Neuronal stem cell (in vitro differentiated cells): ENCODE data around the gene ZNF155.
A peak's percentile ranks its signal among the peaks of the same experiment; 100 is the strongest.
"Not testable (repeated sequence)": the region's sequence is repeated elsewhere in the genome, so short reads cannot be mapped to it uniquely, and the experiment has no call there.

Experiments
- DNase-seq: peaks from one replicate; pipeline ENCODE4 v3.0.0-alpha.2; 2013; ENCODE audit warnings: low spot score
- H2AFZ ChIP-seq: one replicate; pipeline ENCODE4 v1.6.1; 2013; ENCODE audit warnings: mild to moderate bottlenecking, low read length, inconsistent platforms
- H2AK5ac ChIP-seq: 2 replicates; pipeline ENCODE4 v1.6.1; 2013; ENCODE audit warnings: low read depth, mild to moderate bottlenecking, inconsistent platforms, low read length, moderate library complexity, mixed read lengths
- H2BK120ac ChIP-seq: 2 replicates; pipeline ENCODE4 v1.6.1; 2013; ENCODE audit warnings: low read depth, mild to moderate bottlenecking, inconsistent platforms, low read length, moderate library complexity, mixed read lengths
- H2BK12ac ChIP-seq: one replicate; pipeline ENCODE4 v1.6.1; 2013; ENCODE audit warnings: low read length, inconsistent platforms
- H2BK15ac ChIP-seq: 2 replicates; pipeline ENCODE4 v1.6.1; 2013; ENCODE audit warnings: mild to moderate bottlenecking, low read length, inconsistent platforms, mixed read lengths
- H2BK5ac ChIP-seq: one replicate; pipeline ENCODE4 v1.6.1; 2013; ENCODE audit warnings: inconsistent platforms, mild to moderate bottlenecking, low read length, moderate library complexity
- H3K14ac ChIP-seq: one replicate; pipeline ENCODE4 v1.6.1; 2013; ENCODE audit warnings: low read length, inconsistent platforms
- H3K18ac ChIP-seq: 2 replicates; pipeline ENCODE4 v1.6.1; 2013; ENCODE audit warnings: low read length, inconsistent platforms
- H3K23ac ChIP-seq: 2 replicates; pipeline ENCODE4 v1.6.1; 2013; ENCODE audit warnings: low read depth, mild to moderate bottlenecking, mixed read lengths, low read length, inconsistent platforms; ENCODE audit not compliant: poor library complexity
- H3K27ac ChIP-seq: replicated peaks from 3 replicates; pipeline ENCODE4 v1.5.1; 2013; ENCODE audit warnings: low read length, inconsistent platforms
- H3K27me3 ChIP-seq, 3 experiments: 2 replicates each; pipeline ENCODE4 v1.6.1; 2013; ENCODE audit warnings: low read length in 3 of 3, mild to moderate bottlenecking in 2 of 3, inconsistent platforms in 1 of 3, low read depth in 1 of 3, mixed read lengths in 1 of 3, moderate library complexity in 1 of 3; ENCODE audit not compliant: control insufficient read depth in 3 of 3, insufficient read depth in 3 of 3
- H3K36me3 ChIP-seq, 2 donors: replicated peaks in 1 of 2; 2 replicates each; pipeline ENCODE4 v1.6.1; 2013; ENCODE audit warnings: low read length in 2 of 2; ENCODE audit not compliant: control insufficient read depth in 2 of 2, insufficient read depth in 2 of 2
- H3K4ac ChIP-seq: 2 replicates; pipeline ENCODE4 v1.6.1; 2013; ENCODE audit warnings: inconsistent platforms, mild to moderate bottlenecking, low read length, moderate library complexity
- H3K4me1 ChIP-seq, 2 donors: 1 replicate in 1 of 2; 2 replicates in 1 of 2; pipeline ENCODE4 v1.6.1; 2013; ENCODE audit warnings: low read length in 2 of 2, low read depth in 1 of 2; ENCODE audit not compliant: control insufficient read depth in 2 of 2, insufficient read depth in 1 of 2
- H3K4me2 ChIP-seq: one replicate; pipeline ENCODE4 v1.6.1; 2013; ENCODE audit warnings: mild to moderate bottlenecking, low read length, inconsistent platforms; ENCODE audit not compliant: insufficient read depth, poor library complexity, severe bottlenecking
- H3K4me3 ChIP-seq, 2 donors: 2 replicates each; pipeline ENCODE4 v1.5.1; 2013; ENCODE audit warnings: low read length in 2 of 2, mild to moderate bottlenecking in 2 of 2, inconsistent platforms in 1 of 2, moderate library complexity in 1 of 2
- H3K79me1 ChIP-seq: one replicate; pipeline ENCODE4 v1.6.1; 2013; ENCODE audit warnings: low read depth, mild to moderate bottlenecking, inconsistent platforms, low read length, moderate library complexity
- H3K9ac ChIP-seq: one replicate; pipeline ENCODE4 v1.6.1; 2013; ENCODE audit warnings: mild to moderate bottlenecking, low read depth, low read length, inconsistent platforms; ENCODE audit not compliant: poor library complexity
- H3K9me3 ChIP-seq, 2 donors: replicated peaks in 1 of 2; 2 replicates each; pipeline versions ENCODE3 to v1.6.1; 2013; ENCODE audit warnings: low read length in 2 of 2, mild to moderate bottlenecking in 2 of 2, inconsistent platforms in 1 of 2, low read depth in 1 of 2, mixed read lengths in 1 of 2, moderate library complexity in 1 of 2; ENCODE audit not compliant: control insufficient read depth in 2 of 2, insufficient read depth in 1 of 2
- H4K8ac ChIP-seq: one replicate; pipeline ENCODE4 v1.6.1; 2013; ENCODE audit warnings: low read depth, mild to moderate bottlenecking, inconsistent platforms, low read length, moderate library complexity
- H4K91ac ChIP-seq: one replicate; pipeline ENCODE4 v1.6.1; 2013; ENCODE audit warnings: low read length, low read depth, mild to moderate bottlenecking, inconsistent platforms; ENCODE audit not compliant: poor library complexity
- WGBS, 2 donors: extraction: QIAGEN DNeasy Blood & Tissue Kit; methylation state at CpG; one replicate each; pipeline ENCODE4 v1.1.7; 2013; ENCODE audit warnings: missing lambda C conversion rate in 2 of 2, mixed read lengths in 1 of 2; ENCODE audit not compliant: insufficient read length in 2 of 2, insufficient replicate concordance in 1 of 2; ENCODE audit errors: extremely low coverage in 2 of 2; 5-methylcytosine and 5-hydroxymethylcytosine counted together

The ZNF155 gene

GRCh38 chr19:43949803-43950202, 34.2 kb upstream of the ZNF155 start:
- not testable (repeated sequence) for H2BK15ac ChIP-seq, H4K91ac ChIP-seq, H2AFZ ChIP-seq, H3K27ac ChIP-seq, DNase-seq, H3K4ac ChIP-seq, H3K27me3 ChIP-seq, H3K9ac ChIP-seq, H3K4me3 ChIP-seq, H3K18ac ChIP-seq, H3K14ac ChIP-seq, H2AK5ac ChIP-seq, H3K4me2 ChIP-seq, H3K23ac ChIP-seq, H2BK12ac ChIP-seq, H2BK5ac ChIP-seq, H3K4me1 ChIP-seq, H3K79me1 ChIP-seq, H2BK120ac ChIP-seq, H4K8ac ChIP-seq
- Histone ChIP-seq H3K9me3 (peaks cover 9 to 37% of the 10 kb centered on the region in 2 donors), H3K36me3 (peaks cover 4 to 21% of the 10 kb centered on the region in 2 donors)
- no CpG with 5 or more reads among the region's 2 CpGs for WGBS, 2 donors

GRCh38 chr19:43950834-43951645, 32.9 kb upstream of the ZNF155 start, which contains the start of gene ZNF221:
ZNF221 (plus strand) TSS chr19:43951228; CDS start chr19:43962727, 11,499 bp downstream.
- H3K4ac ChIP-seq = no peak within 1 kb of the TSS
- no peak within 1 kb of the TSS for H2BK120ac ChIP-seq
- H3K9me3 ChIP-seq = peaks cover 12 to 46% of the 10 kb centered on the region in 2 donors
- no peak within 1 kb of the TSS for H3K27ac ChIP-seq
- no peak within 1 kb of the TSS for H2BK12ac ChIP-seq
- no peak within 1 kb of the TSS for H2BK5ac ChIP-seq
- peak within 1 kb of the TSS; percentile 71 for H3K9ac ChIP-seq
- H3K79me1 ChIP-seq = peaks cover 3% of the 10 kb centered on the region
- H3K4me3 ChIP-seq = peak within 1 kb of the TSS; percentile 70 to 92
- no peaks in the 10 kb centered on the region for H3K27me3 ChIP-seq
- H2BK15ac ChIP-seq = no peak within 1 kb of the TSS
- no CpG with 5 or more reads among the region's 40 CpGs for WGBS, 2 donors
- peak within 1 kb of the TSS; percentile 54 for H3K4me2 ChIP-seq
- no peaks in the 10 kb centered on the region for H3K4me1 ChIP-seq
- H2AFZ ChIP-seq = peak within 1 kb of the TSS; percentile 91
- peak within 1 kb of the TSS; percentile 76 for H3K18ac ChIP-seq
- H3K36me3 ChIP-seq = peaks cover 6 to 33% of the 10 kb centered on the region in 2 donors
- H3K23ac ChIP-seq = peak within 1 kb of the TSS; percentile 20
- H3K14ac ChIP-seq = peak within 1 kb of the TSS; percentile 33
- no peak within 1 kb of the TSS for H4K91ac ChIP-seq
- DNase-seq = peak; percentile 91
- no peak within 1 kb of the TSS for H4K8ac ChIP-seq
- H2AK5ac ChIP-seq = no peak within 1 kb of the TSS

GRCh38 chr19:43956827-43957226, 27.2 kb upstream of the ZNF155 start:
- Histone ChIP-seq H3K4ac (no peak overlapping the region), H2BK120ac (no peak overlapping the region), H4K8ac (no peak overlapping the region), H2AFZ (no peak overlapping the region), H3K18ac (no peak overlapping the region), H3K79me1 (no peaks in the 10 kb centered on the region), H2BK12ac (no peak overlapping the region), H3K9me3 (peaks cover 26 to 78% of the 10 kb centered on the region in 2 donors), H2AK5ac (no peak overlapping the region), H3K36me3 (peaks cover 8 to 64% of the 10 kb centered on the region in 2 donors), H3K27me3 (no peaks in the 10 kb centered on the region), H3K9ac (no peak overlapping the region), H4K91ac (no peak overlapping the region), H2BK15ac (no peak overlapping the region), H3K14ac (no peak overlapping the region), H3K4me2 (no peak overlapping the region), H3K27ac (no peak overlapping the region), H3K4me1 (no peaks in the 10 kb centered on the region), H2BK5ac (no peak overlapping the region), H3K4me3 (no peak overlapping the region), H3K23ac (no peak overlapping the region)
- DNase-seq = no peak
- WGBS, 2 donors = no CpG with 5 or more reads among the region's 3 CpGs

- Histone ChIP-seq H3K14ac (no peak overlapping the region), H2BK120ac (no peak overlapping the region), H3K23ac (no peak overlapping the region), H2BK12ac (no peak overlapping the region), H4K8ac (no peak overlapping the region), H2AK5ac (no peak overlapping the region), H2AFZ (no peak overlapping the region), H3K79me1 (no peaks in the 10 kb centered on the region), H3K27ac (no peak overlapping the region), H2BK5ac (no peak overlapping the region), H3K4me2 (no peak overlapping the region), H2BK15ac (no peak overlapping the region), H3K27me3 (no peaks in the 10 kb centered on the region), H3K4me1 (no peaks in the 10 kb centered on the region), H3K9me3 (peaks cover 24 to 79% of the 10 kb centered on the region in 2 donors), H3K4me3 (no peak overlapping the region), H4K91ac (no peak overlapping the region), H3K36me3 (peaks cover 7 to 65% of the 10 kb centered on the region in 2 donors), H3K4ac (no peak overlapping the region), H3K9ac (no peak overlapping the region), H3K18ac (no peak overlapping the region)
- DNase-seq = no peak
- WGBS, 2 donors = no CpG with 5 or more reads among the region's 3 CpGs
These were observed 26.1 kb upstream of the ZNF155 start for GRCh38 chr19:43957891-43958290.
